Neural cell (in vitro differentiated cells): ENCODE results near the gene KDM4C. TPM values are rescaled to one million over a fixed set of nuclear protein-coding genes. Genes with fewer than 3 reads are reported as not detected.

ENCODE experiments used
- H2AFZ ChIP-seq: fragments of 200-600, 300-800 bp; sonication (generic), shearing (Covaris generic); 2 replicates; pipeline ENCODE4 v1.6.0; 2014; ENCODE audit warnings: low read depth, mild to moderate bottlenecking, antibody characterized with exemption, low read length, moderate library complexity
- H3F3A ChIP-seq: fragments of 200-600 bp; shearing (Covaris generic); 2 replicates; pipeline ENCODE4 v1.6.1; 2016; ENCODE audit warnings: mild to moderate bottlenecking, moderate library complexity, mixed read lengths, antibody characterized with exemption, low read length; ENCODE audit not compliant: insufficient read depth, poor library complexity, severe bottlenecking
- H3K27ac ChIP-seq: fragments of 200-600, 300-800 bp; sonication (generic), shearing (Covaris generic); 2 replicates; pipeline ENCODE4 v1.5.1; 2014; ENCODE audit warnings: mild to moderate bottlenecking, low read length, moderate library complexity
- H3K27me3 ChIP-seq: fragments of 300-800, 200-600 bp; sonication (generic), shearing (Covaris generic); 2 replicates; pipeline ENCODE4 v1.6.0; 2014; ENCODE audit warnings: mild to moderate bottlenecking, low read depth, low read length, moderate library complexity; ENCODE audit not compliant: insufficient read depth
- H3K36me3 ChIP-seq: fragments of 300-800, 200-600 bp; sonication (generic), shearing (Covaris generic); 2 replicates; pipeline ENCODE4 v1.5.1; 2014; ENCODE audit warnings: mild to moderate bottlenecking, antibody characterized with exemption, low read length, moderate library complexity; ENCODE audit not compliant: insufficient read depth
- H3K4me2 ChIP-seq: fragments of 300-800, 200-600 bp; sonication (generic), shearing (Covaris generic); 2 replicates; pipeline ENCODE4 v1.6.0; 2014; ENCODE audit warnings: mild to moderate bottlenecking, low read length
- H3K4me3 ChIP-seq: fragments of 300-800, 200-600 bp; sonication (generic), shearing (Covaris generic); 2 replicates; pipeline ENCODE4 v1.5.1; 2014; ENCODE audit warnings: mild to moderate bottlenecking, low read length, moderate library complexity
- H3K79me2 ChIP-seq: fragments of 200-600 bp; shearing (Covaris generic); replicated peaks from 2 replicates; pipeline ENCODE4 v1.6.0; 2014; ENCODE audit warnings: mild to moderate bottlenecking, low read length, moderate library complexity; ENCODE audit not compliant: insufficient read depth
- H3K9ac ChIP-seq: fragments of 300-800, 200-600 bp; sonication (generic), shearing (Covaris generic); 2 replicates; pipeline ENCODE4 v1.6.1; 2016; ENCODE audit warnings: mild to moderate bottlenecking, low read length, mixed read lengths
- H3K9me2 ChIP-seq: fragments of 200-600 bp; shearing (Covaris generic); 2 replicates; pipeline ENCODE4 v1.6.1; 2016; ENCODE audit warnings: mild to moderate bottlenecking, low read length, mixed read lengths; ENCODE audit not compliant: insufficient read depth
- H3K9me3 ChIP-seq: fragments of 200-600, 300-800 bp; sonication (generic), shearing (Covaris generic); 2 replicates; pipeline ENCODE4 v1.6.1; 2016; ENCODE audit warnings: mild to moderate bottlenecking, mixed run types, low read length, moderate library complexity, mixed read lengths
- H4K20me1 ChIP-seq: fragments of 200-600 bp; shearing (Covaris generic); 2 replicates; pipeline ENCODE4 v1.6.1; 2016; ENCODE audit warnings: mild to moderate bottlenecking, mixed run types; ENCODE audit not compliant: insufficient read depth
- CTCF ChIP-seq: fragments of 450-650 bp; IDR thresholded peaks from 2 replicates; pipeline ENCODE4 v1.5.1; 2014; ENCODE audit warnings: antibody characterized with exemption, mild to moderate bottlenecking, moderate library complexity; ENCODE audit not compliant: poor library complexity, severe bottlenecking
- EP300 ChIP-seq: fragments of 450-650 bp; conservative IDR thresholded peaks from 2 replicates; pipeline ENCODE4 v1.6.1; 2014; ENCODE audit warnings: antibody characterized with exemption, mild to moderate bottlenecking, moderate library complexity; ENCODE audit not compliant: poor library complexity, severe bottlenecking
- EZH2 ChIP-seq: fragments of 200-600, 300-800 bp; shearing (Covaris generic), sonication (generic); IDR thresholded peaks from 2 replicates; pipeline ENCODE4 v1.6.1; 2014; ENCODE audit warnings: antibody characterized with exemption, low read length, borderline replicate concordance, mild to moderate bottlenecking; ENCODE audit not compliant: insufficient read depth, poor library complexity, severe bottlenecking
- MXI1 ChIP-seq: fragments of 450-650 bp; conservative IDR thresholded peaks from 2 replicates; pipeline ENCODE4 v1.6.1; 2014; ENCODE audit warnings: antibody characterized with exemption, mild to moderate bottlenecking; ENCODE audit not compliant: poor library complexity, severe bottlenecking
- POLR2AphosphoS5 ChIP-seq: IDR thresholded peaks from 2 replicates; pipeline ENCODE4 v1.6.1; 2012
- RAD21 ChIP-seq: fragments of 450-650 bp; conservative IDR thresholded peaks from 2 replicates; pipeline ENCODE4 v1.6.1; 2014; ENCODE audit warnings: antibody characterized with exemption, mild to moderate bottlenecking, moderate library complexity
- REST ChIP-seq: IDR thresholded peaks from 2 replicates; pipeline ENCODE4 v1.6.1; 2012; ENCODE audit warnings: borderline replicate concordance
- SMC3 ChIP-seq: fragments of 450-650 bp; conservative IDR thresholded peaks from 2 replicates; pipeline ENCODE4 v1.6.1; 2014; ENCODE audit warnings: antibody characterized with exemption, mild to moderate bottlenecking, moderate library complexity; ENCODE audit not compliant: poor library complexity
- TAF1 ChIP-seq: IDR thresholded peaks from 2 replicates; pipeline ENCODE4 v1.6.1; 2012; ENCODE audit warnings: low read depth
- polyA plus RNA-seq: library from polyadenylated mRNA; depleted of rRNA; stranded (reverse); fragments of >200 nt; gene quantifications from 2 replicates; pipeline ENCODE4 v1.2.3, GENCODE V29; 2014

KDM4C gene
- polyA plus RNA-seq, 1 donor from 2014 or later = 21.1 TPM

DNA sequence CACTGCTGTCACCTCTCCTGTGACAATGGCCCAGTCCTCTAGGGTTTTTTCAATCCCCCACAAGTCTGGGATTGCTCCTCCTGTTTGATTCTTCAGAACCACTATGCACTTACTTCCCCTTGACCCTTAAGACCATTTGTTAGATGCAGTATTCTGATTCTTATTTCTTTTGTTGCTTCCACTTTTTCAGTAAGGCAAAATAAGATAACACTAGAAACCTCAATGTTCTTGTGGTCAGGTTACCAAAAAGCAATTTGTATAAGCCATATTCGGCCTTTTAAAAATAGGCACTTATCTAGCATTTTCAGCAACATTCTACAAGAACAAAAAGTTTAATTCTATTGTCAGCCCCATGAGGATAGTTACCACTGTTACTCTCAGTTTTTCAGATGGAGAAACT, 220.0 kb downstream of the KDM4C start:
- no peaks in the 10 kb centered on the region for H4K20me1 ChIP-seq
- TF ChIP-seq CTCF (no peak), TAF1 (no peak), REST (no peak), RAD21 (no peak), EZH2 (no peak), EP300 (no peak), MXI1 (no peak), POLR2AphosphoS5 (no peak), SMC3 (no peak)
- no peak overlapping the region for H3K4me2 ChIP-seq
- H3K27me3 ChIP-seq = no peaks in the 10 kb centered on the region
- no peaks in the 10 kb centered on the region for H3K79me2 ChIP-seq
- no peaks in the 10 kb centered on the region for H3F3A ChIP-seq
- H3K36me3 ChIP-seq = no peaks in the 10 kb centered on the region
- no peaks in the 10 kb centered on the region for H3K9me3 ChIP-seq
- H2AFZ ChIP-seq = no peak overlapping the region
- no peak overlapping the region for H3K4me3 ChIP-seq
- H3K27ac ChIP-seq = no peak overlapping the region
- H3K9me2 ChIP-seq = no peaks in the 10 kb centered on the region
- H3K9ac ChIP-seq = no peak overlapping the region

- no peak overlapping the region for H3K27ac ChIP-seq
- no peaks in the 10 kb centered on the region for H3K9me2 ChIP-seq
- H3K4me3 ChIP-seq = no peak overlapping the region
- H3K9me3 ChIP-seq = no peaks in the 10 kb centered on the region
- no peak overlapping the region for H2AFZ ChIP-seq
- H3K36me3 ChIP-seq = no peaks in the 10 kb centered on the region
- H3K4me2 ChIP-seq = no peak overlapping the region
- no peaks in the 10 kb centered on the region for H4K20me1 ChIP-seq
- H3F3A ChIP-seq = no peaks in the 10 kb centered on the region
- TF ChIP-seq TAF1 (no peak), MXI1 (no peak), EP300 (no peak), SMC3 (no peak), POLR2AphosphoS5 (no peak), CTCF (no peak), REST (no peak), RAD21 (no peak), EZH2 (no peak)
- no peaks in the 10 kb centered on the region for H3K27me3 ChIP-seq
- no peaks in the 10 kb centered on the region for H3K79me2 ChIP-seq
- no peak overlapping the region for H3K9ac ChIP-seq
These were observed 220.8 kb downstream of the KDM4C start for GRCh38 chr9:6978591-6978990.
